HG03066 (cell line): ENCODE measurements around the gene ANKDD1A.

Experiments used
- ATAC-seq: cut with Tn5 transposase; IDR thresholded peaks from one replicate; pipeline ENCODE4 v1.9.1; 2021; ENCODE audit warnings: low read depth; ENCODE audit not compliant: unreplicated experiment

The ANKDD1A gene

DNA sequence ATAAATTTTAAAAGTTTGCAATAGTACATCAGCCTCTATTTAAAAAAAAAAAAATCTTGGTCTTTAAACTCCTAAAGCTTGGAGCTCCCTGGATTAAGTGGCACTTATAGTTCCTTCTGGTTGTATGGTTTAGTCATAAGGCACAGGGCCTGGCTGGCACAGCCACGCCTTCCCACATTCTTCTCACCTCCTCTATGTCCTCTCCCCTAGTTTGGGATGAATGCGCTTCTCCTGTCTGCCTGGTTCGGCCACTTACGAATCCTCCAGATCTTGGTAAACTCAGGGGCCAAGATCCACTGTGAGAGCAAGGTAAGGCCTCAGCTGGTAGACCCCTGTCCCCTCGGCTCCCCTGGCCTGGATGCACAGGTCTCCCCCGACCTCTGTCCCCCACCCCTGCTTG is 10.0 kb downstream of the ANKDD1A start:
- ATAC-seq: no peak

DNA sequence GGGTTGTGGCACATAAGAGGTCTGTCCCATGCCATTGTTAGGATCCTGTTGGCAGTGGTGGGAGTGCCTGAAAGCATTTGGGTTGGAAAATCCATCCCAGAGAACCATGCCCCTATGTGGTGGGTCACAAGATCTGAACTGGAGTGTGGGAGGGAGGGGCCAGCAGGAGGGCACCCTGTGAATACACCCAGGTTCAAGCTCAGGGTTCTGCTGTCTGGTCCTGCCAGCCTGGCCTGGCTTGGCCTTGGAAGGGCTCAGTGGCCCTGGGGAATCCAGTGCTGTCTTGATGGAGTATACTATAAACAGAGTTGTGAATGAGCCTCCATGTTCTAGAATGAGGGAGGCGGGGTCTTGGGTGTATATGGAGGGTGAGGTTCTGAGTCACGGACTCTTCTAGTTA is 11.8 kb downstream of the ANKDD1A start:
- ATAC-seq: no peak

GRCh38 chr15:64925335-64926330 is 13.9 kb downstream of the ANKDD1A start:
- ATAC-seq: no peak

GRCh38 chr15:64926661-64927060 is 15.0 kb downstream of the ANKDD1A start:
- ATAC-seq: no peak

GRCh38 chr15:64928626-64929220 is 17.0 kb downstream of the ANKDD1A start:
- ATAC-seq: no peak

DNA sequence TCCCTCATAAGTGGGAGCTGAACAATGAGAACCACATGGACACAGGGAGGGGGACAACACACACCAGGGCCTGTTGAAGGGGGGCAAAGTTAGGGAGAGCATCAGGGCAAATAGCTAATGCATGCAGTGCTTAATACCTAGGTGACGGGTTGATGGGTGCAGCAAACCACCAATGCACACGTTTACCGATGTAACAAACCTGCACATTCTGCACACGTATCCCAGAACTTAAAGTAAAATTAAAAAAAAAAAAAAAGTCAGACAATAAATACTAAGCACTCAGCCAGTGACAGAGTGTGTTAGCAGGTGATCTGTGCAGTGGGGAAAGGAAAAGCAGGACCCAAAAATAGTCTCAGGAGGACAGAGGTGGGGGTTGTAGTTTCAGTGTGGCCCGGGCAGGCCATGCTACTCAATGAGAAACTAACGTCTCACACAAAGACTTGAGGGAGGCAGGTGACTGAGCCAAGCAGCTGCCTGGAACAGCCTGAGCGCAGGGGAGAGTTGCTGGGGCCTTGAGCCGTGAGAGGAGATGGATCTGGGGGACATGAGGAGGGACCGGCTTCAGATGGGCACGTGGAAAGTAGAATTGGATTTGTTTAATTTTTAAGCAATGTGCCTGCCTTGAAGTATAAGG is 18.4 kb downstream of the ANKDD1A start:
- ATAC-seq: no peak

DNA sequence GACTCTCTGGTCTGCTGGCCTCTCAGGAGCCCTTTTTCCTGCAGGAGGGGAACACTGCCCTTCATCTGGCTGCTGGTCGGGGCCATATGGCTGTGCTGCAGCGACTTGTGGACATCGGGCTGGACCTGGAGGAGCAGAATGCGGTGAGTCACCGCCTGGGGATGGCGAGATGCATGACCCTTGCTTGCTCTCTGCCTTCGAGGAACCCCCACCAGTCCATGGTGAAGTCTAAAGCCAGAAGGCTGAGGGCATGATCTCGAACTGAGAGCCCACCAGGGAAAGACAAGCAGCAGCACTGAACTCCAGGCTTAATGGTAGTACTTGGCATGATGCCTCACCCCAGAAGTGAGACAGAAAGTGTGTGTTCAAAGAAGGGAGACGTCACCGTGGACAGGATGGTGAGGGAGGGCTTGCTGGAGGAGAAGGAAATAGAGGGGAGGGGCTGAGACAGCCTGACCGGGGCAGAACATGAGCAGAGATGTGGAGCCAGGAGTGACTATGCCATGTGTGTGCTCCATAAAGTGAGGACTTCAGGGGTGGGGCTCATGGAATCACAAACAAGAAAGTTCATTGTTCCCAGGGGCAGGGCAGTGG is 19.2 kb downstream of the ANKDD1A start:
- no peak for ATAC-seq

- ATAC-seq: no peak
Measured at GRCh38 chr15:64931381-64931780, 19.7 kb downstream of the ANKDD1A start.

GRCh38 chr15:64934023-64934422 is 22.3 kb downstream of the ANKDD1A start:
- ATAC-seq: no peak

DNA sequence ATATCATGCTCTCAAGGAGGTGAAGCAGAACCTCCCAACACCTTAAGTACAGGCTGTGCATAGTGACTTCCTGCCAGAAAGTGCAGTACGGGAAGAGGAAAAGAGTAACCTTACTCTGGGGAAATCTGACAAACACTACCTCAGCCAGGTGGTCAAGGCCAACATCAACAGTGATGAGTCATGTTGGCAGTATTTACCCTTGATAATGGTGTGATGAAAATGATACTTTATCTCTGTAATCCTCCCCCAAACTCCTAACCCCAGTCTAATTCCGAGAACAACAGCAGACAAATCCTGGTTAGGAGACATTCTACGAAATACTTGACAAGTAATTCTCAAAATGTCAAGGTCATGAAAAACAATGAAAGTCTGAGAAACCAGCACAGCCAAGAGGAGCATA is 26.5 kb downstream of the ANKDD1A start:
- no peak for ATAC-seq

- no peak for ATAC-seq
Measured at GRCh38 chr15:64942356-64942755, 30.7 kb downstream of the ANKDD1A start.

DNA sequence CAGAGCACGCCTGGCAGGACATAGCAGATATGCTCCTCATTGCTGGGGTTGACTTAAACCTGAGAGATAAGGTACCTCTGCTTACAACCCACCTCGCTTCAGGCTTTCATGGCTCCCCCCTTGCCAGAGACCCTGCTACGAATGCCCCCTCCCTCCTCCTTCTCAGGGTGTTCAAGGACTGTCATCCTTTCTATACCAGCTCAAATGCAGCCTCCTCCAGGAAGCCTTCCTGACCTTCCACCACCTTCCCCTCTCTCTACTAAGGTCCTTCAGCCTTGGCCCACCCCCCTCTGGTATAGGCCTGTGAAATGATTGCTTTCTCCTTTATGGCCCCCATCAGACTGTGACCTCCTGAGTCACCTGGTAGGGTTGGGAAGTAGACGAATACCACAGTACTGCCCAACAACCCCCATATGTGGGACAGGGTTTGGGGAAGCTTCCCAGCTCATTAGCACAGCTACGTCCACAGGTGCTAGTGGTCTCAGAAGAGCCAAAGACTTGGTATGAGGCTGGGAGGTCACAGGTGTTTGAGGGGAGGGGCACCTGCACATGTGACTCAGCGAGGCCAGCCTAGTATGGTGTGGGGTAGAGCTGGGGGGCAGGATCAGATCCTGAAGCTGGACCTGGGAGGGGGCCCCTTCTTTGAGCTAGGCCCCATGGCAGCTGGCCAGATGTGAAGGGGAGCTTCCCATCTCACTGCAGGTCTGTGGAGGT is 32.0 kb downstream of the ANKDD1A start:
- ATAC-seq: no peak

GRCh38 chr15:64944961-64945360 is 33.3 kb downstream of the ANKDD1A start:
- ATAC-seq: no peak

DNA sequence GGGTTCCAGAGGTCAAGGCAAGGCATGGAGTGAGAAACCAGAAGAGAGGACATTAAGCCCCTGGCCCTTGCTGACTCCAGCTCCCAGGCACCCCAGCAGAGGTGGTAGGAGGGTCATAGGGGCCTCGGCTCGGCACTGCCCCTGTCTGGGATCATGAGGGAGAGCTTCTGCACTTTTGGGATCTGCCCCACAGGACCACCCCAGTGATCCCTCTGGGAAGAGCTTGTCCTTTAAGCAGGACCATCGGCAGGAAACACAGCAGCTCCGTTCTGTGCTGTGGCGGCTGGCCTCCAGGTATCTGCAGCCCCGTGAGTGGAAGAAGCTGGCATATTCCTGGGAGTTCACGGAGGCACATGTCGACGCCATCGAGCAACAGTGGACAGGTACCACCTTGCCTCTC is 35.5 kb downstream of the ANKDD1A start:
- ATAC-seq: no peak

DNA sequence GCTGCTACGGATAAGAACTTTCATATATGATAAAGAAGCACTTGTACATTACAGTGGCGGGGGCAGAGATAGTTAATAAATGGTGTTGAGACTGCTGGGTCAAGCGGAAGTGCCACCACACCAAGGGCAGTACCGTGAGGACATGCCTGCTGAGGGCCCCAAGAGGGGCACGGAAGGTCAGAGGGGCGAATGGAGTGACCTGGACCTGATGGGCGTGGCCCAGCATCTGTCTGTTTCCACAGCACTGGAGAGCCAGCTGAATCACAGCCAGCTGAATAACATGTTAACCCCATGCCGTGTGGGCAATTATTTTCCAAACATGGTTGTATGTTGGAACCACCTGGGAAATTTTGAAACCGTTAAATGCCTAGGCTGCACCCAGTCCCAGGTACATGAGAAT is 37.2 kb downstream of the ANKDD1A start:
- ATAC-seq: no peak

DNA sequence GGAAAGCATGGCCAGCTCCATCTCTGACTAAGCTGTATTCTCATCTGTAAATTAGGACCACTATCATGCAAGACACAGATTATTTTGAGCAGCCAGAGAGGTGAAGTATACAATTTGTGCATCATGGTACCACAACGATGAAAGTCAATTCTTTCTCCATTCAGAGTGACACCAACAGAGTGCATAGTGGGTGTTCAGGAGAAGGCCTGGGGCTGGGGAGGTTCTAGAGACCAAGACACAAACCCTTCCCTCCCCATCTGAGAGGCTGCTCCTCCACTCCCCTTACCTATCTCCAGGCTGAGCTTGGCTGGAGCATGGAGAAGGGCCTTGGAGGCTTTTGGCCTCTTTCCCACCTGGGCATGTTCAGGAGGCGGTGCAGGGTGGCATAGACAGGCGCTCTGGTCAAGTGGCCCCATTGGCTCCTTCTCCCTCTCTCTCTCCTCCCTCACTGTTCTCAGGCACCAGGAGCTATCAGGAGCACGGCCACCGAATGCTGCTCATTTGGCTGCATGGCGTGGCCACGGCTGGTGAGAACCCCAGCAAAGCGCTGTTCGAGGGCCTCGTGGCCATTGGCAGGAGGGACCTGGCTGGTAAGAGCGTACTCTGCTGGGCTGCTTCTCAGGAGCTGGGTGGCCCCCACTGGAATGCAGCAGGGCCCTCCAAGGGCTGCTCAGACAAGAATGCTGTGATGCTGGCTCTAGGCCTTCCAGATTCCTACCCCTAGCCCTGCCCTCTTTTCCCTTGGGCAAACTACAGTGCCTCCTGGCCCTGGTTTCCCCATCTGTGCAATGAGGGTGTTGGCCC is 37.9 kb downstream of the ANKDD1A start:
- no peak for ATAC-seq

- ATAC-seq: no peak
Measured at GRCh38 chr15:64950888-64951287, 39.2 kb downstream of the ANKDD1A start.

- ATAC-seq: no peak
Measured at GRCh38 chr15:64951777-64952418, 40.2 kb downstream of the ANKDD1A start.

GRCh38 chr15:64954395-64954794 is 42.7 kb downstream of the ANKDD1A start:
- no peak for ATAC-seq
